ENCODE data around the gene CMTM4.
"Not testable (repeated sequence)": the region's sequence is repeated elsewhere in the genome, so short reads cannot be mapped to it uniquely, and the experiment has no call there.

GRCh38 chr16:66631558-66631957 lies 65.0 kb downstream of the CMTM4 start:
- TF ChIP-seq EZH2 (IDR thresholded peaks at IDR 0.05); RAD21 (IDR thresholded peaks at IDR 0.05; ENCODE audit: low read depth); SIN3A (IDR thresholded peaks at IDR 0.05; ENCODE audit: low read depth); POLR2A (IDR thresholded peaks at IDR 0.05; ENCODE audit: borderline replicate concordance, extremely low read depth, insufficient read depth, insufficient read length): not testable (repeated sequence)

Measured in HCT116 (cell line).